Upper lobe of right lung (tissue), 1 donor: ENCODE data around the gene COG4. TPM values are rescaled to one million over a fixed set of nuclear protein-coding genes. Genes with fewer than 3 reads are reported as not detected.
"Not testable (repeated sequence)": the region's sequence is repeated elsewhere in the genome, so short reads cannot be mapped to it uniquely, and the experiment has no call there.

Experiments used
- ATAC-seq: fragments of 200-7000 bp; cut with Tn5 transposase; one replicate; pipeline ENCODE4 v1.9.1; 2020; ENCODE audit warnings: mild to moderate bottlenecking, moderate library complexity
- DNase-seq: peaks from one replicate; pipeline ENCODE4 v3.0.0-alpha.2; 2020
- H3K27ac ChIP-seq: fragments of 200-600 bp; one replicate; pipeline ENCODE4 v1.8.0; 2022
- H3K27me3 ChIP-seq: fragments of 200-600 bp; one replicate; pipeline ENCODE4 v1.8.0; 2022; ENCODE audit warnings: mild to moderate bottlenecking
- H3K36me3 ChIP-seq: fragments of 200-600 bp; one replicate; pipeline ENCODE4 v1.8.0; 2022
- H3K4me1 ChIP-seq: fragments of 200-600 bp; one replicate; pipeline ENCODE4 v1.8.0; 2022
- H3K4me3 ChIP-seq: fragments of 200-600 bp; one replicate; pipeline ENCODE4 v1.8.0; 2022; ENCODE audit warnings: mild to moderate bottlenecking
- H3K9me3 ChIP-seq: fragments of 200-600 bp; one replicate; pipeline ENCODE4 v1.8.0; 2022
- CTCF ChIP-seq: fragments of 200-600 bp; IDR thresholded peaks from one replicate; pipeline ENCODE4 v1.8.0; 2022; ENCODE audit warnings: antibody characterized with exemption
- intact Hi-C: fragments of 100-400 bp; cut with DNase I; formaldehyde crosslinking; loops from one replicate; pipeline ENCODE4 v1.11.0; 2022
- total RNA-seq: library from RNA; stranded (reverse); fragmentation: NEBNext Ultra II Directional; extraction: Animal tissue kit (Norgen Biotek cat#: 25700); gene quantifications from one replicate; pipeline ENCODE4 v1.2.1, GENCODE V29; 2021
- donor health status: DM: no; HTN: yes; CAD: no; lungs with severe emphysema.

COG4 gene
- total RNA-seq, 1 donor from 2014 or later: 63.0 TPM

GRCh38 chr16:70454222-70455034, 68.9 kb downstream of the COG4 start, which contains the start of gene FCSK:
FCSK (plus strand) TSS chr16:70454595; CDS start chr16:70463191, 8,596 bp downstream.
- Histone ChIP-seq H3K4me1 (peaks cover 4% of the 10 kb centered on the region), H3K27me3 (no peaks in the 10 kb centered on the region), H3K27ac (peak within 1 kb of the TSS; percentile 99), H3K9me3 (no peaks in the 10 kb centered on the region), H3K36me3 (no peaks in the 10 kb centered on the region), H3K4me3 (peak within 1 kb of the TSS; percentile 100)
- TF ChIP-seq CTCF: no peak
- ATAC-seq: peak; percentile 95
- intact Hi-C loops: no loop called here
- DNase-seq: peak; percentile 87

- no peaks in the 10 kb centered on the region for H3K27me3 ChIP-seq
- intact Hi-C loops: no loop called here
- peak overlapping the region; percentile 100 for H3K4me3 ChIP-seq
- ATAC-seq (no peak), DNase-seq (no peak)
- no peaks in the 10 kb centered on the region for H3K36me3 ChIP-seq
- TF ChIP-seq CTCF: no peak
- H3K9me3 ChIP-seq: no peaks in the 10 kb centered on the region
- H3K27ac ChIP-seq: peak overlapping the region; percentile 99
- peaks cover 4% of the 10 kb centered on the region for H3K4me1 ChIP-seq
Observed at GRCh38 chr16:70453892-70454221, 69.5 kb downstream of the COG4 start.

- Histone ChIP-seq H3K4me1 (peaks cover 4% of the 10 kb centered on the region), H3K9me3 (no peaks in the 10 kb centered on the region), H3K36me3 (no peaks in the 10 kb centered on the region), H3K4me3 (peak overlapping the region; percentile 100), H3K27ac (peak overlapping the region; percentile 99), H3K27me3 (no peaks in the 10 kb centered on the region)
- no peak for DNase-seq
- intact Hi-C loops: no loop called here
- no peak for ATAC-seq
- no peak for TF ChIP-seq CTCF
Observed at GRCh38 chr16:70453117-70453891, 70.0 kb downstream of the COG4 start.

GRCh38 chr16:70451004-70451340, 72.4 kb downstream of the COG4 start:
- peak overlapping the region; percentile 8 for H3K4me3 ChIP-seq
- intact Hi-C loops, DNase-seq, H3K27me3 ChIP-seq, H3K9me3 ChIP-seq, H3K36me3 ChIP-seq, ATAC-seq, H3K27ac ChIP-seq, H3K4me1 ChIP-seq: not testable (repeated sequence)

GRCh38 chr16:70450142-70451003, 73.0 kb downstream of the COG4 start:
- H3K36me3 ChIP-seq, H3K4me1 ChIP-seq, H3K27ac ChIP-seq, ATAC-seq, DNase-seq, H3K9me3 ChIP-seq, intact Hi-C loops, H3K27me3 ChIP-seq: not testable (repeated sequence)
- peak overlapping the region; percentile 8 for H3K4me3 ChIP-seq

GRCh38 chr16:70448075-70448474, 75.3 kb downstream of the COG4 start:
- TF ChIP-seq CTCF: no peak
- intact Hi-C loops: no loop called here
- no peak for DNase-seq
- no peak for ATAC-seq
- H3K36me3 ChIP-seq: no peaks in the 10 kb centered on the region
- no peak overlapping the region for H3K27ac ChIP-seq
- no peaks in the 10 kb centered on the region for H3K9me3 ChIP-seq
- no peaks in the 10 kb centered on the region for H3K27me3 ChIP-seq
- H3K4me3 ChIP-seq: no peak overlapping the region
- H3K4me1 ChIP-seq: no peaks in the 10 kb centered on the region
